SK-N-SH treated with all-trans-retinoic acid at 6 μM for 48 hours (cell line): ENCODE data around the gene RBM28.

Source experiments
- ATAC-seq: fragments of 200-7000 bp; cut with Tn5 transposase; 3 replicates; pipeline ENCODE4 v1.9.1; 2020; ENCODE audit warnings: mild to moderate bottlenecking, moderate library complexity
- ARNTL ChIP-seq: fragments of 450-650 bp; formaldehyde crosslinking; IDR thresholded peaks from 2 replicates; pipeline ENCODE4 v1.5.0; 2020; ENCODE audit warnings: low read depth, mild to moderate bottlenecking, moderate library complexity, borderline replicate concordance
- BACH2 ChIP-seq: fragments of 250-450 bp; sonication (Bioruptor Pico); IDR thresholded peaks from 2 replicates; pipeline ENCODE4 v1.9.0; 2021; ENCODE audit warnings: mild to moderate bottlenecking, borderline replicate concordance
- CREB5 ChIP-seq: fragments of 250-450 bp; sonication (Bioruptor Pico); IDR thresholded peaks from 2 replicates; pipeline ENCODE4 v1.5.1; 2020; ENCODE audit warnings: low read depth, mild to moderate bottlenecking, moderate library complexity
- CSRNP3 ChIP-seq: fragments of 250-450 bp; sonication (Bioruptor Pico); IDR thresholded peaks from 2 replicates; pipeline ENCODE4 v1.5.1; 2021; ENCODE audit warnings: mild to moderate bottlenecking, moderate library complexity
- ESRRG ChIP-seq: fragments of 250-450 bp; sonication (Bioruptor Pico); IDR thresholded peaks from 2 replicates; pipeline ENCODE4 v1.6.1; 2021; ENCODE audit warnings: mild to moderate bottlenecking
- GLIS3 ChIP-seq: fragments of 250-450 bp; sonication (Bioruptor Pico); IDR thresholded peaks from 2 replicates; pipeline ENCODE4 v1.5.0; 2020; ENCODE audit warnings: mild to moderate bottlenecking, moderate library complexity
- ISL1 ChIP-seq: fragments of 250-450 bp; sonication (Bioruptor Pico); IDR thresholded peaks from 2 replicates; pipeline ENCODE4 v2.1.2; 2022; ENCODE audit warnings: mild to moderate bottlenecking, moderate library complexity
- PATZ1 ChIP-seq: fragments of 250-450 bp; sonication (Bioruptor Pico); IDR thresholded peaks from 2 replicates; pipeline ENCODE4 v1.8.0; 2020; ENCODE audit warnings: mild to moderate bottlenecking, moderate library complexity, borderline replicate concordance
- POU6F1 ChIP-seq: fragments of 250-450 bp; sonication (Bioruptor Pico); IDR thresholded peaks from 2 replicates; pipeline ENCODE4 v1.8.0; 2021; ENCODE audit warnings: low read depth, mild to moderate bottlenecking, moderate library complexity, borderline replicate concordance
- PPARA ChIP-seq: fragments of 250-450 bp; sonication (Bioruptor Pico); IDR thresholded peaks from 2 replicates; pipeline ENCODE4 v1.5.0; 2020; ENCODE audit warnings: mild to moderate bottlenecking, borderline replicate concordance
- RARB ChIP-seq: fragments of 250-450 bp; sonication (Bioruptor Pico); IDR thresholded peaks from 2 replicates; pipeline ENCODE4 v1.8.0; 2021; ENCODE audit warnings: mild to moderate bottlenecking, moderate library complexity
- SNAI2 ChIP-seq: fragments of 250-450 bp; sonication (Bioruptor Pico); IDR thresholded peaks from 2 replicates; pipeline ENCODE4 v1.5.0; 2020; ENCODE audit warnings: mild to moderate bottlenecking, moderate library complexity
- TCF4 ChIP-seq: fragments of 250-450 bp; sonication (Bioruptor Pico); IDR thresholded peaks from 2 replicates; pipeline ENCODE4 v1.8.0; 2021; ENCODE audit warnings: mild to moderate bottlenecking, moderate library complexity, borderline replicate concordance
- TOX ChIP-seq: fragments of 250-450 bp; sonication (Bioruptor Pico); IDR thresholded peaks from 2 replicates; pipeline ENCODE4 v1.8.0; 2021; ENCODE audit warnings: mild to moderate bottlenecking, moderate library complexity, borderline replicate concordance
- TSHZ2 ChIP-seq: fragments of 250-450 bp; sonication (Bioruptor Pico); IDR thresholded peaks from 2 replicates; pipeline ENCODE4 v1.5.0; 2020; ENCODE audit warnings: mild to moderate bottlenecking, moderate library complexity
- ZC3H10 ChIP-seq: fragments of 250-450 bp; sonication (Bioruptor Pico); IDR thresholded peaks from 2 replicates; pipeline ENCODE4 v1.5.1; 2021; ENCODE audit warnings: mild to moderate bottlenecking, moderate library complexity
- ZFP3 ChIP-seq: fragments of 250-450 bp; sonication (Bioruptor Pico); IDR thresholded peaks from 2 replicates; pipeline ENCODE4 v1.5.0; 2020; ENCODE audit warnings: mild to moderate bottlenecking, moderate library complexity
- ZNF565 ChIP-seq: fragments of 450-650 bp; formaldehyde crosslinking; conservative IDR thresholded peaks from 2 replicates; pipeline ENCODE4 v1.5.0; 2020; ENCODE audit warnings: low read depth, mild to moderate bottlenecking, moderate library complexity
- ZNF70 ChIP-seq: fragments of 450-650 bp; formaldehyde crosslinking; IDR thresholded peaks from 2 replicates; pipeline ENCODE4 v1.5.0; 2020; ENCODE audit warnings: mild to moderate bottlenecking, moderate library complexity
- ZNF8 ChIP-seq: fragments of 450-650 bp; formaldehyde crosslinking; IDR thresholded peaks from 2 replicates; pipeline ENCODE4 v1.5.0; 2020; ENCODE audit warnings: mild to moderate bottlenecking, moderate library complexity

Gene RBM28

GRCh38 chr7:128287556-128287955, 56.2 kb downstream of the RBM28 start:
- no peak for TF ChIP-seq TOX (CRISPR knock-in tag)
- no peak for TF ChIP-seq CREB5 (CRISPR knock-in tag)
- no peak for TF ChIP-seq RARB
- no peak for TF ChIP-seq ARNTL (CRISPR knock-in tag)
- no peak for TF ChIP-seq ZNF565
- TF ChIP-seq TSHZ2 (CRISPR knock-in tag) = no peak
- TF ChIP-seq SNAI2 (CRISPR knock-in tag) = no peak
- no peak for TF ChIP-seq PPARA (CRISPR knock-in tag)
- no peak for TF ChIP-seq ESRRG (CRISPR knock-in tag)
- TF ChIP-seq BACH2 (CRISPR knock-in tag) = no peak
- TF ChIP-seq ZC3H10 (CRISPR knock-in tag) = no peak
- ATAC-seq = no peak

- TF ChIP-seq GLIS3 (CRISPR knock-in tag) = no peak
- no peak for TF ChIP-seq ZNF8
- TF ChIP-seq CSRNP3 (CRISPR knock-in tag) = no peak
- no peak for TF ChIP-seq PPARA (CRISPR knock-in tag)
- no peak for TF ChIP-seq ARNTL (CRISPR knock-in tag)
- TF ChIP-seq TCF4 = no peak
- no peak for TF ChIP-seq PATZ1 (CRISPR knock-in tag)
- no peak for TF ChIP-seq ZFP3
- no peak for TF ChIP-seq TOX (CRISPR knock-in tag)
- TF ChIP-seq ISL1 (CRISPR knock-in tag) = no peak
- TF ChIP-seq ZC3H10 (CRISPR knock-in tag) = no peak
- no peak for TF ChIP-seq CREB5 (CRISPR knock-in tag)
- TF ChIP-seq ZNF565 = no peak
- no peak for TF ChIP-seq TSHZ2 (CRISPR knock-in tag)
- TF ChIP-seq POU6F1 (CRISPR knock-in tag) = no peak
- TF ChIP-seq ZNF70 = no peak
- TF ChIP-seq BACH2 (CRISPR knock-in tag) = no peak
- no peak for ATAC-seq
Observed at GRCh38 chr7:128284102-128284501, 59.6 kb downstream of the RBM28 start.
